Kidney (tissue), 14 donors: ENCODE data around the gene ZC3H8. TPM values are rescaled to one million over a fixed set of nuclear protein-coding genes. Genes with fewer than 3 reads are reported as not detected.

Experiments
- DNase-seq, 5 donors: peaks; one replicate each; pipeline ENCODE4 v3.0.0-alpha.2; 2013 to 2020
- FAIRE-seq: peaks from 2 replicates; lab custom pipeline; 2012; peaks lifted over from hg19 to GRCh38; lab: Jason Lieb, UNC
- H3K27ac ChIP-seq, 2 donors: one replicate each; pipeline ENCODE4 v1.7.0; 2013; ENCODE audit warnings: low read depth in 2 of 2, low read length in 2 of 2, inconsistent platforms in 1 of 2
- H3K27me3 ChIP-seq: one replicate; pipeline ENCODE4 v1.7.1; 2013; ENCODE audit warnings: low read length, inconsistent platforms; ENCODE audit not compliant: control insufficient read depth, insufficient read depth
- H3K36me3 ChIP-seq, 3 donors: one replicate each; pipeline versions ENCODE4 v1.7.0 to v1.7.1; 2013; ENCODE audit warnings: low read length in 3 of 3, control low read depth in 1 of 3, inconsistent platforms in 1 of 3; ENCODE audit not compliant: insufficient read depth in 3 of 3, control insufficient read depth in 2 of 3
- H3K4me1 ChIP-seq, 3 donors: one replicate each; pipeline versions ENCODE4 v1.7.0 to v1.7.1; 2013; ENCODE audit warnings: low read length in 3 of 3, inconsistent platforms in 1 of 3, low read depth in 1 of 3; ENCODE audit not compliant: control insufficient read depth in 2 of 3, insufficient read depth in 2 of 3
- H3K4me3 ChIP-seq, 3 donors: one replicate each; pipeline versions ENCODE4 v1.7.0 to v1.8.1; 2013; ENCODE audit warnings: low read length in 3 of 3, control low read depth in 1 of 3, inconsistent platforms in 1 of 3
- H3K9ac ChIP-seq, 3 donors: one replicate each; pipeline versions ENCODE4 v1.7.0 to v1.7.1; 2013; ENCODE audit warnings: low read length in 3 of 3, control low read depth in 1 of 3, inconsistent platforms in 1 of 3
- H3K9me3 ChIP-seq, 3 donors: one replicate each; pipeline versions ENCODE4 v1.7.0 to v1.7.1; 2013; ENCODE audit warnings: low read length in 3 of 3, control low read depth in 1 of 3, inconsistent platforms in 1 of 3; ENCODE audit not compliant: control insufficient read depth in 2 of 3, insufficient read depth in 1 of 3
- intact Hi-C: fragments of 100-400 bp; cut with DNase I; formaldehyde crosslinking; loops from one replicate; pipeline ENCODE4 v1.11.1; 2022
- polyA plus RNA-seq: library from polyadenylated mRNA; stranded (reverse); fragments of 350-450 nt; fragmentation: Illumina TruSeq; extraction: RNeasy Lipid Tissue Mini Kit (QIAGEN cat#74804); gene quantifications from one replicate; pipeline ENCODE4 v1.2.3, GENCODE V29; 2014; ENCODE audit warnings: low read depth, low replicate concordance; ENCODE audit not compliant: insufficient read depth
- total RNA-seq: library from RNA; stranded (reverse); fragmentation: NEBNext Ultra II Directional; extraction: Animal tissue kit (Norgen Biotek cat#: 25700); gene quantifications from one replicate; pipeline ENCODE4 v1.2.1, GENCODE V29; 2021
- TF ChIP-seq, protein P1 (sequence below): IDR thresholded peaks from 3 replicates; pipeline ENCODE4 v1.5.1; 2012; ENCODE audit warnings: mild to moderate bottlenecking, moderate library complexity, borderline replicate concordance; ENCODE audit not compliant: insufficient read depth; ENCODE audit errors: extremely low read depth
- donor health status: control.
- donor health status: control.
- donor health status: control.
- donor health status: control.
- donor health status: control.
- donor health status: DM: yes; HTN: yes; CAD: no.
- donor health status: Normal renal cell carcinoma (clear cell type).

The ZC3H8 gene
- total and polyA plus RNA-seq, 2 donors from 2014 or later = 6.8 to 8.3 TPM

DNA sequence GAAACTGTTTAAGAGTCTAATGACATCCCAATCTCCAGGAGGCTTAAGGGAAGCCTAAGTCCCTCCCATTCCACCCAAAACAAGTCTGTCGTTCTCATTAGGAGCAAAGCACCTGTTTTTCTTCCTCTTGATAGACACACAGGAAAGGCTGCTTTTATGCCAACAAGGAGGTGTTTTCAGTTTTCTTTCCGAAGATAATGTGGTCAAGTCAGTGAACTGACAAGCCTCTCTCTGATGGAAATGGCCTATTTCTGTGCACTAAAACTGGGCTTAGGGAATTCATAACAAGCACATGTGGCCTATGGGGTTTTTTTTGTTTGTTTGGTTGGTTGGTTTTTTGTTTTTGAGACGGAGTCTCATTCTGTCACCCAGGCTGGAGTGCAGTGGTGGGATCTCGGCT is 80.5 kb downstream of the ZC3H8 start:
- no peak overlapping the region for H3K4me3 ChIP-seq
- H3K4me1 ChIP-seq = no peaks in the 10 kb centered on the region
- H3K9ac ChIP-seq = no peak overlapping the region
- intact Hi-C loops = no loop called here
- TF ChIP-seq, protein P1, sequence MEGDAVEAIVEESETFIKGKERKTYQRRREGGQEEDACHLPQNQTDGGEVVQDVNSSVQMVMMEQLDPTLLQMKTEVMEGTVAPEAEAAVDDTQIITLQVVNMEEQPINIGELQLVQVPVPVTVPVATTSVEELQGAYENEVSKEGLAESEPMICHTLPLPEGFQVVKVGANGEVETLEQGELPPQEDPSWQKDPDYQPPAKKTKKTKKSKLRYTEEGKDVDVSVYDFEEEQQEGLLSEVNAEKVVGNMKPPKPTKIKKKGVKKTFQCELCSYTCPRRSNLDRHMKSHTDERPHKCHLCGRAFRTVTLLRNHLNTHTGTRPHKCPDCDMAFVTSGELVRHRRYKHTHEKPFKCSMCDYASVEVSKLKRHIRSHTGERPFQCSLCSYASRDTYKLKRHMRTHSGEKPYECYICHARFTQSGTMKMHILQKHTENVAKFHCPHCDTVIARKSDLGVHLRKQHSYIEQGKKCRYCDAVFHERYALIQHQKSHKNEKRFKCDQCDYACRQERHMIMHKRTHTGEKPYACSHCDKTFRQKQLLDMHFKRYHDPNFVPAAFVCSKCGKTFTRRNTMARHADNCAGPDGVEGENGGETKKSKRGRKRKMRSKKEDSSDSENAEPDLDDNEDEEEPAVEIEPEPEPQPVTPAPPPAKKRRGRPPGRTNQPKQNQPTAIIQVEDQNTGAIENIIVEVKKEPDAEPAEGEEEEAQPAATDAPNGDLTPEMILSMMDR = no peak
- H3K9me3 ChIP-seq = peaks cover 0 to under 1% (median 0%) of the 10 kb centered on the region in 3 donors
- no peaks in the 10 kb centered on the region for H3K36me3 ChIP-seq
- FAIRE-seq = no peak
- DNase-seq = no peak
- no peaks in the 10 kb centered on the region for H3K27me3 ChIP-seq
- no peak overlapping the region for H3K27ac ChIP-seq

DNA sequence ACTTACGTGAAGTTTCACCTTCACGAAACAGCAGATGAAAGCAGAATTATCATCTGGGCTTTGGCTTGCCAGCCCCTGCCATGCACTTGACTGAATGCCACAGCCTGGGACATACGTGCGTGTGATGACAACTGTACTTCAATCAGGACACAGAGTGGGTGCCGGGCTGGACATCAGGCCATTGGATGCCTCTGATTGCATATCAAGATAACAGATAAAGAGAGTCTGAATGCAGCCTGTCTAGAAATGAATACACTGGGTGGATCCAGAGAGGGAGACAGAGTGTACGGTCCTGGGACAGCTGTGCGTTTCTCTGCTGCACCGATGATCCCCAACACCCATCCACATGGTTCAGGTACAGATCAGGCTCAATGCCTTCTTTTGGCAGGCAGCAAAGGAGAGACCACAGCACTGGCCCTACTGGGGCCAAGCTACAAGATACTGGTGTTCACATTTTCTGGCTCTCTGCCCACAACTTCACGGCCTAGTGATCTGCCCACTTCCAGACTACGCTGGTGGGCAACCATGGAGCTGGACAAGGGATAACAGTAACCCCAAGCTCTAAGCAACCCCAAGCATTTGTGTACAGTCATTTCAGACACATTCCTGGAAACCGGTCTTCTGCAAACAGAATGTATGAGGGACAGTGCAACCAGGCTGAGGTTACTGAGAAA is 81.1 kb downstream of the ZC3H8 start:
- TF ChIP-seq, protein P1 = no peak
- H3K9ac ChIP-seq = no peak overlapping the region
- H3K36me3 ChIP-seq = no peaks in the 10 kb centered on the region
- intact Hi-C loops = no loop called here
- H3K4me3 ChIP-seq = no peak overlapping the region
- FAIRE-seq = no peak
- H3K27ac ChIP-seq = no peak overlapping the region
- H3K4me1 ChIP-seq = no peaks in the 10 kb centered on the region
- no peaks in the 10 kb centered on the region for H3K9me3 ChIP-seq
- H3K27me3 ChIP-seq = no peaks in the 10 kb centered on the region
- peak in 3 of 5 donors; percentile 46 to 70 (median 52) for DNase-seq

DNA sequence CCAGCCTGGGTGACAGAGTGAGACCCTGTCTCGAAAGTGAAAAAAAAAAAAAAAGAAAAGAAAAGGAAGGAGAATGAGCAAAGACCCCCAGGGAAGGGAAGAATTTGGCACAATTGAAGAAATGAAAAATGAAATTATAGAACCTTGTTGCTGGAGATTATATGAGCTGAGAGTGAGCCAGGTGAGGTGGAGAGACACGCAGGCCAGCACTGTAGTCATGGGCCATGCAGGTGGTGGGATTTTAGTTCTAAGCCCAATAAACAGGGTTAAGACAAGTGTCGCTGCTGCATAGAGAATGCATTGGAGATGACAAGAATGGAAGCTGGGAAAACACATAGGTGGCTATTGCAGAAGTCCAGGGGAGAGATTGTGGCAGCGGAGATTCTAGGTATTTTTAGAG is 84.3 kb downstream of the ZC3H8 start:
- no peaks in the 10 kb centered on the region for H3K9me3 ChIP-seq
- H3K27ac ChIP-seq = no peak overlapping the region
- no peaks in the 10 kb centered on the region for H3K27me3 ChIP-seq
- no peaks in the 10 kb centered on the region for H3K4me1 ChIP-seq
- intact Hi-C loops = no loop called here
- H3K4me3 ChIP-seq = no peak overlapping the region
- FAIRE-seq = no peak
- H3K9ac ChIP-seq = no peak overlapping the region
- TF ChIP-seq, protein P1 = no peak
- DNase-seq = no peak
- H3K36me3 ChIP-seq = no peaks in the 10 kb centered on the region
